Kasumi-1 (cell line): ENCODE data around the gene TNFRSF1A.
A peak's percentile ranks its signal among the peaks of the same experiment; 100 is the strongest.

Experiments used
- DNase-seq, 2 experiments: peaks; one replicate each; lab custom pipeline; 2025; lab: John Stamatoyannopoulos, UW

TNFRSF1A gene

GRCh38 chr12:6374028-6374785 is 32.3 kb upstream of the TNFRSF1A start:
- DNase-seq: no peak

DNA sequence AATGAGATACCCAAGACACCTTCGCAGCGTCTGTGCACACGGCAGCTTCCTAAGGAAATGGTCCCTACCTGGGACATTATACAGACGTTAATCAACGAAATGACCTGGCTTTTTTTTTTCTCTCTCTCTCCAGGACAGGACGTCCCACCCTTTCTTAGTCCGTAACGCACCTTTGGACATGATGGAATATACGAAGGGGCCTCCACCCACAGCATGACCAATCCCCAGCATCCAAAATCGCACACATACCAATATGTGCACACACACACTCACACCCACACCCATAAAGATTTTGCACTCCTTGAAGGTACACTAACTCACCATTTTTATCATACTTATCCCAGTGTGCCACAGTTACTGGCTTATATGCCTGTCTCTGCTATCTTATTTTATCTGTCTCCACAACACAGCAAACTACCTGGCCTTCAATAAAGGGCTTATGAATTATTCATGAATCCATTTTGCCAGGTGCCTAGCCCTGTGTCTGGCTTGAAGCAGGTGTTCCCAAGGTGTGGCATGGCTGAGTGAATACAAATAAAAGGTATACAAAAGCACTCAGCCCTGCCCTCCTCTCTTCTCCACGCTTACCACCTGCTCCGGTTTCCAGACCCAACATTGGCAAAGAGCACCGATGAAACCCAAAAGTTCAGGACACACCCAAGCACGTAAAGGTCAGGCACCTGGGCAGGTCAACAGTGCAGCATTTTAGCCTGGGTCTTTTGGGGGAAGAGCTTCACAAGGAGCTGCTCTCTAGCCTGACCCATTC is 31.3 kb upstream of the TNFRSF1A start:
- DNase-seq: no peak

DNA sequence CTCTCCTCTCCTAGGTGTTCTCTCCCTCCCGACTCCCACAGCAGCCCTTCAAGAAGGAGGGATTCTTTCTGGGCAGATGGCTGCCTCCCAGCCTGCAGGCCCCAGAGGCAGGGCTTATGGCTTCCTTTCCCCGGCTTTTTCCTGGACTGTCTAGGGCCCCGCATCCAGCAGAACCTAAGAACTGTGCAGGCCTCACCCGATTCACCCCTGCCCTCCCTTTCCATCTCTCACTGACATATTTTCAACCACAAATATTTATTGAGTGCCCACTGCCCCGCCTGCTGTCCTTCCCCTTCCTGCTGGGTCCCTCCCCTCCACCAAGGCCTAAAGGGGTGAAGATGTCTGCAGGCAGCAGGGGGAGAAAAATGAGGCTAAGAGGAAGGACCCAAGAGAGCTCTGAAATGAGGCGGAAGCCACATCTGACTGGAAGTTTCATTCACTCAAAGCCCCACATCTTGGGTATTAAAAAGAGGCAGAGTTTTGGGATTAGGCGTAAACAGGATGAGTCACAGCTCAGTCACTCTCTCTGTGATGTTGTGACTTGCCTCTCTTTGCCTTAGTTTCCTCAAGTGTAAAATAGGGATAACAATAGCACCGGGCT is 30.6 kb upstream of the TNFRSF1A start:
- DNase-seq: peak; percentile 77 to 82

DNA sequence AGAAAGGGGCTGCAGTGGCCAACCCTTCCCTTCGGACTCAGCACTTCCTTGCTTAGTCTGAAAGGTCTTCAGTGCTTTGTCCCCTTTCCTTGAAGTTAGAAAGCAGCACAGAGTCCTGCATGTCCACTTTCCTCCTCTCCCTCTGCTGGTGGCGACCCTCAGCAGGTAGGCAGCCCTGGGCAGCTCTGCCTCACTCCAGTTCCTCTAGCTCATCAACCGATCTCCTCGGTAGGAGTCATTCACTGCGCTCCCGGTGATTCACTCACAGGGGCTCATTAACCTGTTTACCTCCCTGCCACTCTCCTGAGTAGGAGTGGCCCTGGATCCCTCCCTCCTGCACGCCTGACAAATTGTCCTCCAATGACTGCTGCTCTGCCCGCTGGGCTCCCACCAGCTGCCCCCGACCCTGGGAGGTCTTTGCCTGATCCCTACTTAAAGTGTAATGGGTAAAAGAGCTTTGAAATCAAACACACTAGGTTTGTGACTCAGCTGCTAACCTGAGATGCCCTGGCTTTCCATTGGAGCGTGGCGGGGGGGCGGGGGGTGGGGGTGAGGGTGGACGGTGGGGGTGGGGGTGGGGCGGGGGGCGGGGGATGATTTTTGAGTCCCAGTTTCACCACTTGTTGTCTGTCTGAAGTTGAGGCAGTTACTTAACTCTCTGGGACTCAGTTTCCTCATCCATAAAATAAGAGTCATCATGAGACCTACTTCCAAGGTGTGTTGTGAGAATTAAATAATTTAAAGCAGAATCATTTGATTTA is 29.3 kb upstream of the TNFRSF1A start:
- no peak for DNase-seq

DNA sequence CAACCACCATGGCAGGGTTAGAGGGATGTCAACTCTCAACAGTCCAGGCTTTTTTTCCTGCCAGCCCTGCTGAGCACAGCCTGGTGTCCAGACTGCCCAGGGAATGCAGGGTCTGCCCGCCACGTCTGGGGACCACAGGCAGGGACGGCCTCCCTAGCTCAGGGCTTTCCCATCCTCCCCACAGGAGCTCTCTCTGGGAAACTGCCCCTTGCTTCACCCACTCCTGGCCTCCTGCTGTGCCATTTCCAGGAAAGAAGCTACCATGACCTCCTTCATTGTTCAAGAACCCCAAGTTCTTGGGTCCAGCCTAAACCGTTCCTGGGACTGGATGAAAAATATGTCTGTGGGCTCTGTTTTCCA is 28.7 kb upstream of the TNFRSF1A start:
- no peak for DNase-seq

GRCh38 chr12:6369916-6370575 is 28.2 kb upstream of the TNFRSF1A start:
- no peak for DNase-seq

GRCh38 chr12:6368906-6369525 is 27.1 kb upstream of the TNFRSF1A start:
- no peak for DNase-seq

DNA sequence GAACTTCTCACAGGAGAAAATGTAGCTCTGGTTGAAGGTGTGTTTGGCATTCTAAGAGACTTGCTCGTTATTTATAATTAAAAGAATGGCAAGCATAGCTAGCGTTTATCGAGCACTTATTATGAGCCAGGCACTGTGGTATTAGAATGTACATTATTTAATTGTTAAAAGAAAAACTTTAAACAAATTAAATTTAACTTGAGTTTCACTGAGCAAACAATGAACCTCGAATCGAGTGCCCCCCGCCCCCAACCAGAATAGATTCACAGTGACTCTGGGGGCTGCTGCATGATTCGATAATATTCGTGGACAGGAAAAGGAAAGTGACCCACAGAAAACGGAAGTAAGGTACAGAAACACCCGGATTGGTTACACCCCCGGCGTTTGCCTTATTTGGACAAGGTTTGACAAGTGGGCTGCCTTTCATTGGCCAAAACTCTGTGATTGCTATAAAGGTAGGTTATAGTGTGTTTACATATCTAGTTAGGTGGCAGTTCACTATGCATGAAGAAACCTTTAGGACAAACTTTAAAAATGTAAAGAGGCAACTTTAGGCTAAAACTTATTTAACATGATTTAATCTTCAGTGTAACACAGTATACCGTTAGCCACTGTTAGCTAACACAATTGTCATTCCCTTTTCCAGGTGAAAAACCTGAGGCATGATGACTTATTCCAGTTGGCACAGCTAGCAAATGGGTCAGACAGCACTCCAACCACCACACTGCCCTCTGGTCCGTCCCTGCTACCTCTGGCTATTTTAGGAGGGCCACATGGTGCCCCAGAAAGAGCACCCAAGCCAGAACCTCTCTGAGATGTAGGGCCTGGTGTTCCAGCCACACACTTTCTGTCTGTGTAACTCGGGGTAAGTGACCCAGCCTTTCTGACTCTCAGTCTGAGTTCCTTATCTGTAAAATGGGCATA is 26.4 kb upstream of the TNFRSF1A start:
- peak; percentile 48 to 69 for DNase-seq

- DNase-seq: peak; percentile 77 to 79
Measured at GRCh38 chr12:6367065-6367968, 25.4 kb upstream of the TNFRSF1A start.

- no peak for DNase-seq
Measured at GRCh38 chr12:6364044-6364374, 22.1 kb upstream of the TNFRSF1A start.

DNA sequence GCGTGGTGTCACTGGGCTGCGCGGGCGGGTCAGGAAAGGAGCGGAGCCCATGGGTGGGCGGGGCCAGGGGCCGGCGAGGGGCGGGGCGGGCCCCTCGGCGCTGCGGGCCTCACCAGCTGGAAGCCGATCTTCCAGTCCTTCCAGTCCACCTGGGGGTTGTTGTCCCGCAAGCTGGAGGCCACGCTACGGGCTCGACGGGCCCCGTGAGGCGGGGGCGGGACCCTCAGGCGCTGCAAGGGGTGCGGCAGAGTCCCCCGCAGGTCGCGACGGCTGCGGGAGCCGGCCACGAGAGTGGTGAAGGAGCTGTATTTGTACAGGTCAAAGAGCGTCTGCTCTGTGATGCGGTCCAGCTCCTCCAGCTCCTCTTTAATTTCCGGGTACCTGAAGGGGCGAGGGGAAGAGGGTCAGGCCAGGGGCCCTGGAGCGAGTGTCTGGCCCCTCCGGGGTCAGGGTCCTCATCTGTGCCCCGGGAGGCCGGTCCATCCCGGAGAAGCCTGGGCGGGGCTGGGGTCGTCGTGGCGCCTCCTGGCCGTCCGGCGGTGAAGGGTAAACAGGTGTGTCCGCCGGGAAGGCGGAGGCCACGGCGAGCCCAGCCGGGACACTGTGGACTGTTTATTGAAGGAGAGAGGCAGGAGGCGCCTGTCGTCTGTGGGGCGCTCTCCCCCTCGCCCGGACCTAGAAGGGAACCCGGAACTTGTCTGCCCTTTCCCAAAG is 21.6 kb upstream of the TNFRSF1A start:
- DNase-seq: peak; percentile 34 to 38

GRCh38 chr12:6363010-6363329 is 21.1 kb upstream of the TNFRSF1A start:
- no peak for DNase-seq

DNA sequence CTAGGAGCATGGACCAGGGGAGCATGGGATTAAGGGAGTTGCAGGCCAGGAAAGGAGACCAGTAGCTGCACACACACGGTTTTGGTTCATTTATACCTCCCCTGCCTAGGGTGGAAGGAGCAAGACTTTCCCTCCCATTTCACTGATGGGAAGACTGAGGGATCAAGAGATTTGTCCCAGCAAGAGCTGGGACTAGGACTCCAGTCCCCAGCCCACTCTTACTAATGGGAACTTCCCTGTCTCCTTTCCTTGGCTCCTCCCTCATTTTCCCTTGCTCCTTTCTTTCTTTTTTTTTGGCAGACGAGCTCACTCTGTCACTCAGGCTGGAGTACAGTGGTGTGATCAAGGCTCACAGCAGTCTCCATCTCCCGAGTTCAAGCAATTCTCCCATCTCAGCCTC is 20.5 kb upstream of the TNFRSF1A start:
- DNase-seq: no peak

DNA sequence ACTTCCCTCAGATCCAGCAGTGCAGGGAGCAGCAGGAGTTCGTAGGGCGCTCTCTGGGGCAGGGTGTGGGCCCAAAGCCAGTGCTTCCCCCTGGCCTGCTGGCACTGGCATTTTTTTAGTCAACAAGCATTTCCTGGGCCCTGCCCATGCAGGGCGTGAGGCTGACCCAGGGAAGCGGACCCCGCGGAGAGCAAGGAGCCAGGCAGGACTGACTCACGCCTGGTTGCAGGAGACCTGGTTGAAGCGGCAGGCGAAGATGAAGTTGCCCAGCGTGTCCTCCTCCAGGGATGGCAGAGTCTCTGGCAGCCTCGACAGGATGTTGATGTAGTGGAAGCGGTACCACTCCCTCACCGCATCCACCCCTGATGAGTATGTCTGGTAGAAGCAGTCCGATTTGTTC is 20.0 kb upstream of the TNFRSF1A start:
- DNase-seq: no peak

- no peak for DNase-seq
Measured at GRCh38 chr12:6360578-6361490, 19.0 kb upstream of the TNFRSF1A start.

DNA sequence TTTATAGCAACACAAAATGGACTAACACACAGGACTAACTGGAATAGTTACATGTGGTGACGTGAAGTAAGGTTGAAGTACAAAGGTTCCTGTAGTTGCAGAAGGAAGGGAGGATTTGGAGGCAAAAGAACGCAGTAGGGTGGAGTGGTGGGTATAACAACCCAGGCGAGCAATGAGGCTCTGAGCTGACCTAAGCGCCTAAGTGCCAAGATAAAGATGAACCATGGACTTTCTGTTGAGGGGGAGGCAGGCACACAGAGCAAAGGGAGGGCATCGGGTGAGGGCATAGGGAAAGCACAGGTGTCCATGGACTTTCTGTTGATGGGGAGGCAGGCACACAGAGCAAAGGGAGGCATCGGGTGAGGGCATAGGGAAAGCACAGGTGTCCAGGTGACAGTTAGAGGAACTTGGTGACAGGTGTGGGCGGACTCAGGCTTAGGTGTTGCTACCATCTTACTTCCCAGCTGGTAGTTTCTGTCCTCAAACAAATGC is 18.2 kb upstream of the TNFRSF1A start:
- DNase-seq: no peak

- no peak for DNase-seq
Measured at GRCh38 chr12:6358881-6359280, 17.0 kb upstream of the TNFRSF1A start.

DNA sequence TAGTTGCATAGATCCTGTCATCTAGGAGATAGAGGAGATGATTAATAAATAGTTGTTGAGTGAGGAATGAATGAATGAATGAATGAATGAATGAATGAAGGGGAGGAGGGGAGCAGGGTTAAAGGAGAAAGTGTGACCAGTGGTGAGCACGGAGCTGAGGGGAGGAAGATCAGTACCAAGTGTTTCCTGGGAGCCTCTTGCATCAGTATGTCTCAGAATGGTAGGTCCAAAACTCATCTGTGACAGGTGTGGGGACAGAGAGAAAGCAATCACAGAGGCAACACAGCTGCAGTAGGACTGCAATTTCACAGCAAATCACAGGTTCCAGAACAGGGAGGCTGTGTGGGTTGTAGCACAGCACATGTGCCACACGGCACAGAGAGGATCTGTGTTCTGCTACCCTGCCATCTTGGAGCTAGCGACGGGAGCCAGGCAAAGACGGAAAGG is 14.5 kb upstream of the TNFRSF1A start:
- no peak for DNase-seq
